Measurements from ENCODE around the gene LRRC30.

- no peak for TF ChIP-seq EZH2 (IDR thresholded peaks at IDR 0.05)
- TF ChIP-seq CTCF (IDR thresholded peaks at IDR 0.05) = no peak
- no peak for TF ChIP-seq EZH2phosphoT487 (IDR thresholded peaks at IDR 0.05)
These were observed 25.5 kb upstream of the LRRC30 start for GRCh38 chr18:7205346-7205745.
